Neural cell (in vitro differentiated cells): Measurements from ENCODE around the gene GRIK3. TPM values are rescaled to one million over a fixed set of nuclear protein-coding genes. Genes with fewer than 3 reads are reported as not detected.
A peak's percentile ranks its signal among the peaks of the same experiment; 100 is the strongest.

ENCODE experiments used
- H2AFZ ChIP-seq: fragments of 200-600, 300-800 bp; sonication (generic), shearing (Covaris generic); 2 replicates; pipeline ENCODE4 v1.6.0; 2014; ENCODE audit warnings: low read depth, mild to moderate bottlenecking, antibody characterized with exemption, low read length, moderate library complexity
- H3F3A ChIP-seq: fragments of 200-600 bp; shearing (Covaris generic); 2 replicates; pipeline ENCODE4 v1.6.1; 2016; ENCODE audit warnings: mild to moderate bottlenecking, moderate library complexity, mixed read lengths, antibody characterized with exemption, low read length; ENCODE audit not compliant: insufficient read depth, poor library complexity, severe bottlenecking
- H3K27ac ChIP-seq: fragments of 200-600, 300-800 bp; sonication (generic), shearing (Covaris generic); 2 replicates; pipeline ENCODE4 v1.5.1; 2014; ENCODE audit warnings: mild to moderate bottlenecking, low read length, moderate library complexity
- H3K27me3 ChIP-seq: fragments of 300-800, 200-600 bp; sonication (generic), shearing (Covaris generic); 2 replicates; pipeline ENCODE4 v1.6.0; 2014; ENCODE audit warnings: mild to moderate bottlenecking, low read depth, low read length, moderate library complexity; ENCODE audit not compliant: insufficient read depth
- H3K36me3 ChIP-seq: fragments of 300-800, 200-600 bp; sonication (generic), shearing (Covaris generic); 2 replicates; pipeline ENCODE4 v1.5.1; 2014; ENCODE audit warnings: mild to moderate bottlenecking, antibody characterized with exemption, low read length, moderate library complexity; ENCODE audit not compliant: insufficient read depth
- H3K4me2 ChIP-seq: fragments of 300-800, 200-600 bp; sonication (generic), shearing (Covaris generic); 2 replicates; pipeline ENCODE4 v1.6.0; 2014; ENCODE audit warnings: mild to moderate bottlenecking, low read length
- H3K4me3 ChIP-seq: fragments of 300-800, 200-600 bp; sonication (generic), shearing (Covaris generic); 2 replicates; pipeline ENCODE4 v1.5.1; 2014; ENCODE audit warnings: mild to moderate bottlenecking, low read length, moderate library complexity
- H3K79me2 ChIP-seq: fragments of 200-600 bp; shearing (Covaris generic); replicated peaks from 2 replicates; pipeline ENCODE4 v1.6.0; 2014; ENCODE audit warnings: mild to moderate bottlenecking, low read length, moderate library complexity; ENCODE audit not compliant: insufficient read depth
- H3K9ac ChIP-seq: fragments of 300-800, 200-600 bp; sonication (generic), shearing (Covaris generic); 2 replicates; pipeline ENCODE4 v1.6.1; 2016; ENCODE audit warnings: mild to moderate bottlenecking, low read length, mixed read lengths
- H3K9me2 ChIP-seq: fragments of 200-600 bp; shearing (Covaris generic); 2 replicates; pipeline ENCODE4 v1.6.1; 2016; ENCODE audit warnings: mild to moderate bottlenecking, low read length, mixed read lengths; ENCODE audit not compliant: insufficient read depth
- H3K9me3 ChIP-seq: fragments of 200-600, 300-800 bp; sonication (generic), shearing (Covaris generic); 2 replicates; pipeline ENCODE4 v1.6.1; 2016; ENCODE audit warnings: mild to moderate bottlenecking, mixed run types, low read length, moderate library complexity, mixed read lengths
- H4K20me1 ChIP-seq: fragments of 200-600 bp; shearing (Covaris generic); 2 replicates; pipeline ENCODE4 v1.6.1; 2016; ENCODE audit warnings: mild to moderate bottlenecking, mixed run types; ENCODE audit not compliant: insufficient read depth
- EP300 ChIP-seq: fragments of 450-650 bp; conservative IDR thresholded peaks from 2 replicates; pipeline ENCODE4 v1.6.1; 2014; ENCODE audit warnings: antibody characterized with exemption, mild to moderate bottlenecking, moderate library complexity; ENCODE audit not compliant: poor library complexity, severe bottlenecking
- EZH2 ChIP-seq: fragments of 200-600, 300-800 bp; shearing (Covaris generic), sonication (generic); IDR thresholded peaks from 2 replicates; pipeline ENCODE4 v1.6.1; 2014; ENCODE audit warnings: antibody characterized with exemption, low read length, borderline replicate concordance, mild to moderate bottlenecking; ENCODE audit not compliant: insufficient read depth, poor library complexity, severe bottlenecking
- MXI1 ChIP-seq: fragments of 450-650 bp; conservative IDR thresholded peaks from 2 replicates; pipeline ENCODE4 v1.6.1; 2014; ENCODE audit warnings: antibody characterized with exemption, mild to moderate bottlenecking; ENCODE audit not compliant: poor library complexity, severe bottlenecking
- POLR2AphosphoS5 ChIP-seq: IDR thresholded peaks from 2 replicates; pipeline ENCODE4 v1.6.1; 2012
- RAD21 ChIP-seq: fragments of 450-650 bp; conservative IDR thresholded peaks from 2 replicates; pipeline ENCODE4 v1.6.1; 2014; ENCODE audit warnings: antibody characterized with exemption, mild to moderate bottlenecking, moderate library complexity
- SMC3 ChIP-seq: fragments of 450-650 bp; conservative IDR thresholded peaks from 2 replicates; pipeline ENCODE4 v1.6.1; 2014; ENCODE audit warnings: antibody characterized with exemption, mild to moderate bottlenecking, moderate library complexity; ENCODE audit not compliant: poor library complexity
- TAF1 ChIP-seq: IDR thresholded peaks from 2 replicates; pipeline ENCODE4 v1.6.1; 2012; ENCODE audit warnings: low read depth
- polyA plus RNA-seq: library from polyadenylated mRNA; depleted of rRNA; stranded (reverse); fragments of >200 nt; gene quantifications from 2 replicates; pipeline ENCODE4 v1.2.3, GENCODE V29; 2014
- TF ChIP-seq, protein P1 (sequence below): fragments of 450-650 bp; IDR thresholded peaks from 2 replicates; pipeline ENCODE4 v1.5.1; 2014; ENCODE audit warnings: antibody characterized with exemption, mild to moderate bottlenecking, moderate library complexity; ENCODE audit not compliant: poor library complexity, severe bottlenecking
- TF ChIP-seq, protein P2 (sequence below): IDR thresholded peaks from 2 replicates; pipeline ENCODE4 v1.6.1; 2012; ENCODE audit warnings: borderline replicate concordance

Gene GRIK3
- polyA plus RNA-seq, 1 donor from 2014 or later, result 5.0 TPM

DNA sequence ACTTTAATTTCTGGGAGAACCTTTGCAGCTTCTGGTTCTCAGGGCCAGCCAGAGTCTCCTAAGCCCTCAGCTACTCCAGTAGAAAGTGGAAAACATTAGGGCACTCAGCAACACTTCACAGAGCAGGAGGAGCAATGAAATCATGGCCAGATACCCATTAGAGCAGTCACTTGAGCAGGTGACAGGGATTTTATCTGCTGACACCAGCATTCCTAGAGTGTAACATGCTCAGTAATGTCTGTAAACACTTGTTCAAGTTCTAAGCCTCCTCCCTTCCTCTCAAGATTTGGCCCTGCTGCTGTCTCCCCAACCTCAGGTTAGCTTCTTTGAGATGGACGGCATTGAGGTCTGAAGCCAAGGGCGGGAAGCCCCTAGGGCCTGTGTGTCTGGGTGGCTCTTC, 218.0 kb downstream of the GRIK3 start:
- Histone ChIP-seq H2AFZ (no peak overlapping the region), H3K4me2 (no peak overlapping the region), H3K27me3 (no peaks in the 10 kb centered on the region), H3F3A (no peaks in the 10 kb centered on the region), H3K36me3 (no peaks in the 10 kb centered on the region), H4K20me1 (no peaks in the 10 kb centered on the region), H3K9ac (no peak overlapping the region), H3K9me3 (no peaks in the 10 kb centered on the region), H3K79me2 (no peaks in the 10 kb centered on the region), H3K4me3 (no peak overlapping the region), H3K27ac (no peak overlapping the region), H3K9me2 (no peaks in the 10 kb centered on the region)
- TF ChIP-seq EP300, result no peak
- no peak for TF ChIP-seq RAD21
- TF ChIP-seq, protein P1, sequence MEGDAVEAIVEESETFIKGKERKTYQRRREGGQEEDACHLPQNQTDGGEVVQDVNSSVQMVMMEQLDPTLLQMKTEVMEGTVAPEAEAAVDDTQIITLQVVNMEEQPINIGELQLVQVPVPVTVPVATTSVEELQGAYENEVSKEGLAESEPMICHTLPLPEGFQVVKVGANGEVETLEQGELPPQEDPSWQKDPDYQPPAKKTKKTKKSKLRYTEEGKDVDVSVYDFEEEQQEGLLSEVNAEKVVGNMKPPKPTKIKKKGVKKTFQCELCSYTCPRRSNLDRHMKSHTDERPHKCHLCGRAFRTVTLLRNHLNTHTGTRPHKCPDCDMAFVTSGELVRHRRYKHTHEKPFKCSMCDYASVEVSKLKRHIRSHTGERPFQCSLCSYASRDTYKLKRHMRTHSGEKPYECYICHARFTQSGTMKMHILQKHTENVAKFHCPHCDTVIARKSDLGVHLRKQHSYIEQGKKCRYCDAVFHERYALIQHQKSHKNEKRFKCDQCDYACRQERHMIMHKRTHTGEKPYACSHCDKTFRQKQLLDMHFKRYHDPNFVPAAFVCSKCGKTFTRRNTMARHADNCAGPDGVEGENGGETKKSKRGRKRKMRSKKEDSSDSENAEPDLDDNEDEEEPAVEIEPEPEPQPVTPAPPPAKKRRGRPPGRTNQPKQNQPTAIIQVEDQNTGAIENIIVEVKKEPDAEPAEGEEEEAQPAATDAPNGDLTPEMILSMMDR, result no peak
- TF ChIP-seq EZH2, result no peak
- TF ChIP-seq, protein P2, sequence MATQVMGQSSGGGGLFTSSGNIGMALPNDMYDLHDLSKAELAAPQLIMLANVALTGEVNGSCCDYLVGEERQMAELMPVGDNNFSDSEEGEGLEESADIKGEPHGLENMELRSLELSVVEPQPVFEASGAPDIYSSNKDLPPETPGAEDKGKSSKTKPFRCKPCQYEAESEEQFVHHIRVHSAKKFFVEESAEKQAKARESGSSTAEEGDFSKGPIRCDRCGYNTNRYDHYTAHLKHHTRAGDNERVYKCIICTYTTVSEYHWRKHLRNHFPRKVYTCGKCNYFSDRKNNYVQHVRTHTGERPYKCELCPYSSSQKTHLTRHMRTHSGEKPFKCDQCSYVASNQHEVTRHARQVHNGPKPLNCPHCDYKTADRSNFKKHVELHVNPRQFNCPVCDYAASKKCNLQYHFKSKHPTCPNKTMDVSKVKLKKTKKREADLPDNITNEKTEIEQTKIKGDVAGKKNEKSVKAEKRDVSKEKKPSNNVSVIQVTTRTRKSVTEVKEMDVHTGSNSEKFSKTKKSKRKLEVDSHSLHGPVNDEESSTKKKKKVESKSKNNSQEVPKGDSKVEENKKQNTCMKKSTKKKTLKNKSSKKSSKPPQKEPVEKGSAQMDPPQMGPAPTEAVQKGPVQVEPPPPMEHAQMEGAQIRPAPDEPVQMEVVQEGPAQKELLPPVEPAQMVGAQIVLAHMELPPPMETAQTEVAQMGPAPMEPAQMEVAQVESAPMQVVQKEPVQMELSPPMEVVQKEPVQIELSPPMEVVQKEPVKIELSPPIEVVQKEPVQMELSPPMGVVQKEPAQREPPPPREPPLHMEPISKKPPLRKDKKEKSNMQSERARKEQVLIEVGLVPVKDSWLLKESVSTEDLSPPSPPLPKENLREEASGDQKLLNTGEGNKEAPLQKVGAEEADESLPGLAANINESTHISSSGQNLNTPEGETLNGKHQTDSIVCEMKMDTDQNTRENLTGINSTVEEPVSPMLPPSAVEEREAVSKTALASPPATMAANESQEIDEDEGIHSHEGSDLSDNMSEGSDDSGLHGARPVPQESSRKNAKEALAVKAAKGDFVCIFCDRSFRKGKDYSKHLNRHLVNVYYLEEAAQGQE, result no peak
- no peak for TF ChIP-seq SMC3
- TF ChIP-seq POLR2AphosphoS5, result no peak
- no peak for TF ChIP-seq MXI1
- no peak for TF ChIP-seq TAF1

DNA sequence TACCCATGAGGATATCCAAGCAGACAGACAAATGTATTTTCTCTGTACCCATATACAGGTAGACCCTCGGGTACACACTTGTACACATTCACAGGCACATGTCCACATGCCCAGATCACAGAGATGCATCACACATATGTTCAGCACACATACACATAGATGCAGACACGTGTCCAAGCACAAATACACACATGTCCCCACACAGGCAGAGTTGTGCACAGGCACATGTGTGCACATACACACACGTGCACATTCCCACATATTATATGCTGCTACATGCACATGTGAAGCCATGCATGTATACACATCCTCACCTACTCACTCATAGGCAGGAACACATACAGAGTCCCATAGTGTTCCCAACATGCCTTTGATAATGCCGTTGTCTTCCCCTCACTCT, 219.5 kb downstream of the GRIK3 start:
- Histone ChIP-seq H4K20me1 (no peaks in the 10 kb centered on the region), H3K27me3 (no peaks in the 10 kb centered on the region), H2AFZ (no peak overlapping the region), H3K9me2 (no peaks in the 10 kb centered on the region), H3F3A (no peaks in the 10 kb centered on the region), H3K4me2 (no peak overlapping the region), H3K36me3 (no peaks in the 10 kb centered on the region), H3K9me3 (no peaks in the 10 kb centered on the region), H3K27ac (peak overlapping the region; percentile 39), H3K4me3 (no peak overlapping the region), H3K79me2 (no peaks in the 10 kb centered on the region), H3K9ac (no peak overlapping the region)
- TF ChIP-seq RAD21 (no peak), MXI1 (no peak), TAF1 (no peak), EP300 (no peak), EZH2 (no peak), POLR2AphosphoS5 (no peak), SMC3 (no peak)
- TF ChIP-seq, protein P2, result no peak
- TF ChIP-seq, protein P1, result no peak
